Measurements from ENCODE around the gene NOTCH1.
A peak's percentile ranks its signal among the peaks of the same experiment; 100 is the strongest.
"Not testable (repeated sequence)": the region's sequence is repeated elsewhere in the genome, so short reads cannot be mapped to it uniquely, and the experiment has no call there.

Gene NOTCH1

GRCh38 chr9:136545965-136546696 lies at the start of gene NOTCH1:
TSS of gene NOTCH1 (minus strand) at chr9:136546048. CDS start at chr9:136545786, 262 bp downstream.
- peak; percentile 75 to 83 for DNase-seq (ENCODE audit: low read depth in 2 of 2)

- no peak for DNase-seq (ENCODE audit: low read depth in 2 of 2)
Measured at GRCh38 chr9:136594492-136594891, 48.6 kb upstream of the NOTCH1 start.

GRCh38 chr9:136593581-136593980 lies 47.7 kb upstream of the NOTCH1 start:
- DNase-seq (ENCODE audit: low read depth in 2 of 2) = no peak

GRCh38 chr9:136592666-136593065 lies 46.8 kb upstream of the NOTCH1 start:
- no peak for DNase-seq (ENCODE audit: low read depth in 2 of 2)

- no peak for DNase-seq (ENCODE audit: low read depth in 2 of 2)
Measured at GRCh38 chr9:136590821-136591752, 45.2 kb upstream of the NOTCH1 start.

GRCh38 chr9:136589766-136590763 lies 44.2 kb upstream of the NOTCH1 start:
- DNase-seq (ENCODE audit: low read depth in 2 of 2) = no peak

GRCh38 chr9:136588663-136589464 lies 43.0 kb upstream of the NOTCH1 start:
- DNase-seq (ENCODE audit: low read depth in 2 of 2) = no peak

GRCh38 chr9:136587944-136588662 lies 42.3 kb upstream of the NOTCH1 start:
- no peak for DNase-seq (ENCODE audit: low read depth in 2 of 2)

- no peak for DNase-seq (ENCODE audit: low read depth in 2 of 2)
Measured at GRCh38 chr9:136587145-136587943, 41.5 kb upstream of the NOTCH1 start.

GRCh38 chr9:136586391-136586953 lies 40.6 kb upstream of the NOTCH1 start:
- DNase-seq (ENCODE audit: low read depth in 2 of 2) = no peak

- no peak for DNase-seq (ENCODE audit: low read depth in 2 of 2)
Measured at GRCh38 chr9:136585531-136586120, 39.8 kb upstream of the NOTCH1 start.

- no peak for DNase-seq (ENCODE audit: low read depth in 2 of 2)
Measured at GRCh38 chr9:136584934-136585333, 39.1 kb upstream of the NOTCH1 start.

GRCh38 chr9:136584401-136584932 lies 38.6 kb upstream of the NOTCH1 start:
- DNase-seq (ENCODE audit: low read depth in 2 of 2) = no peak

- DNase-seq (ENCODE audit: low read depth in 2 of 2) = no peak
Measured at GRCh38 chr9:136582977-136583735, 37.3 kb upstream of the NOTCH1 start.

GRCh38 chr9:136581614-136582447 lies 36.0 kb upstream of the NOTCH1 start:
- DNase-seq (ENCODE audit: low read depth in 2 of 2) = no peak

GRCh38 chr9:136579650-136580219 lies 33.9 kb upstream of the NOTCH1 start:
- DNase-seq (ENCODE audit: low read depth in 2 of 2) = not testable (repeated sequence)
